ENCODE measurements around the gene MYO16.

Gene MYO16

DNA sequence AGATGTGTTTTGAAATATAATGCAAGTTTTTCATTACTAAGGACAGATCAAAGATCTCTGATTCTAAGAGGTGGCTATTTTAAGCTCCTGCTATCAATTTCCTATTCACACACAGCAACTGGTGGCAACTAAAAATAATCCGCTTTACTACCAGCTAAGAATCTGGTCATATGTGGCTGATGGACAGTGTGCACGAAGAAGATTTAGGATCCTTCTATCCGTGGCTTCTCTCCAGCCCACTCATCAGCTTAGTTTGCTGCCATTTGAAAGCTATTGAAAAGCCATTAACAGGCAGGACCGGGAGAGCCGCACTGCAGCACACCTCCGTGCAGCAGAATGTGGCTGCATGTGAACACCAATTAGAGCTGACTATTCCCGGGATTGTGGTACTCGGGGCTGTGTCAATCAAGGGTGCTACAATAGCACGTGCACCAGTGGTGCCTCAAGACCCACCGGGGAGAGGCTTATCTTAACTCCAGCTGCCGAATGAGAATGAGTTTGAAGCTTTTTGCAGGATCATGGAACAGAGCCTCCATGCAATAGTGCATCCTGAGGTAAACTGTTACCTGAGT, at the start of gene MYO16:
MYO16 (plus strand) TSS at position 431 of the 572 bp plus-strand sequence. CDS start 234 bp downstream, outside the sequence.
- DNase-seq: no peak

- no peak for DNase-seq
Observed at GRCh38 chr13:108586826-108587225, 42.6 kb upstream of the MYO16 start.

DNA sequence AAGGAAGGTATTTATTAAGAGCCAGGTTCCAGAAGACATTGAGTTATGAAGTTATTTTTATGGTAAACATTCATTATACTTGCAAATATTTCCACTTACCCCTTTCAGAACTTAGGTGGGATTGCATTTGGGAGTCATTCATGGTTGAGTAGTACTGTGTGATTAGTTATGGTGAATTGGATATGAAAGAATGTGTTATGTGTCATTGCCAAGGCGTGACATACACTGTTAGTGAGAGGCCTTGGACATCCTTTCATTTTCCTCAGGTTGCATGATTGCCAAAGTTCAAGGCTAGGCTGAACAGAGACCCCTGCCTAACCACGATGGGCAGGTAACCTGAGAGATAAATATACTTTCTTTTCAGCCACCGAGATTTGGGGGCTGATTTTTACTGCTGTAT, 40.9 kb upstream of the MYO16 start:
- no peak for DNase-seq

DNA sequence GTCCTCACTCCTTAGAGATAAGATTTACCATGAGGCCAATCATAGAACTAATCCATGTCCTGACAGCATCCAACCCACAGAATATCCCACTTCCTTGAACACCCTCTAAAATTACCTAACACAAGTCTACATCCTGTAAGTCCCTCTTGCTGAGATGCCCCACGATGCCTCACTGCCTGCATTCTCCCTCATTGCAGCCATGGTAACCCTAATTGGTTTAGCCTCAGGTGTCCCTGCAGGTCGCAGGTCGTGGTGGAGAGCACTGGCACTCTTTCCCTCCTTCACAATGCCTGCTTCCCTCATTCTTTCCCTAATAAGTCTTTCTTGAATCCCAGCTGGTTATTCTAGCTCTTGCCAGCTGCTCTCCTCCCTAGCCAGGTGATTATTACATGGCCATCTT, 35.3 kb upstream of the MYO16 start:
- no peak for DNase-seq

DNA sequence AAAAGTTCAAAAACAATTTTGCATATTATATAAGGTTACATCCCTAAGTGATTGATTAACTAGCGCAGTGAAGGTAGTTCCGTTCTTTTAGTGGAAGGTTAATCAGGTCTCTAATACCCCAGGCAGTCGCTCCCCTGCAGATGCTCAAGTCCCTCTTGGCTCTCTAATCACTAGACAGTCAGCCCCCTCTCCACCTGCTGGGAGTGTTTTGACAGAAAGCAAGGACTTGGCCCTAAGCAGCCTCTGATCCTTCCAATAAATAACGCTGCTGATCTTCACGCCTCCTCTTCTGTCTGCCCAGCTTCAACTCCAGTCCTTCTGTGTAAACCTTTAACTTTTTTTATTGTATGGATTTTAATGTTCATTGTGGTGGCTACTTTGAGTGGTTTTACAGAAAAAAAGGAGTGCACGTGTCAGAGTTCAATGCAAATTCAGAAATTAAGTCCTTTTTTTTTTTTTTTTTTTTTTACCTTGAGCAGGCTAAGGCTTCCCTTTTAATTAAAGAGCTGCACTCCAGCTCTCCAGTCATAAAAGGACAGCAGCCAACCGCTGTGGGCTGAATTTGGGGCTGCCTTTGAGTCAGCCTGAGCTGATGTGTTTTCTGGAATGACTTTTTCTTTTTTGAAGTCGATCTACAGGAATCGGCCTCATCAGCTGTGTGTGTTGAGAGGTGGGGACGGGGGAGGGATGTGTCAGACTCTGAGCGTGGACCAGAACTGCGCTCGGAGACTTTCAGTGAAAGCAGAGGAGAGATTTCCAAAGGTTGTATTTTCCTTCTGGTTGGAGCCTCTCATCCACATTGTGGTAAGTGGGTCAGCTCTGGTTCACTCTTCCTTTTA, 33.8 kb upstream of the MYO16 start:
- DNase-seq: no peak

DNA sequence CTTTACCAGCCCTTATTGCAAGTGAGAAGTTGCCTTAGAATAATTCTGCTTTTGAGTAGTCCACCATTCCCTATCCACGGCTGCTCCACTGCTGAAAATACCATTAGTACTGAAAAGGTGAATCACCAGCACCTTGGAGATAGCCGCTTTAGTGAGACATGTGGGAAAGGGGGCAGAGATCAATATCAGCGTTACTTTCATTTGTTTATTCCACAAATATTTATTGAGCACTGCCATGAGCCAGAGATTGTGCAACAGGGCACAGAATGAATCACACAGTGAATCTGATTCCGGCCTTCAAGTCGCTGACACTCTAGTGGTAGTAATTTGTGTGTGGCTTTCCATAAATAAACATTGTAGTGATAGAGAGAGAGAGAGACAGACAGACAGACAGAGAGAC, 31.5 kb upstream of the MYO16 start:
- no peak for DNase-seq

GRCh38 chr13:108606424-108606823, 23.0 kb upstream of the MYO16 start:
- DNase-seq: no peak

DNA sequence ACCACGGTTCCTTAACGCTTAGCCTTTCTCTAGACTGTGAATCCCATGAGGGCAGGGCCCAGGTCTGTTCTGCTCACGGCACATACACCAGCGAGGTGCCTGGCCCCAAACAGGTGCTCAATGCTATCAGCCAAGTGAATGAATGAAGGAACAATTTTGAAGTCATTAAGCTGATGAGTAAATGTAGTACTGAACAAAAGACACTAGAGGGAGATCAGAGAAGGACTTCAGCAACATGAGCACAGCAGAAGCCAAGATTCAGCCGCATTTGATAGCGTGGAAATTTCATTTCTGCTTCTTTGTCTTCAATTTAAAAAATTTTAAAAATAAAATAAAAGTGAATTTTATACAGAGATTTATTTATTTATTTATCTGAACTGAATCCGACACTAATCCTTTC, 20.1 kb upstream of the MYO16 start:
- no peak for DNase-seq

DNA sequence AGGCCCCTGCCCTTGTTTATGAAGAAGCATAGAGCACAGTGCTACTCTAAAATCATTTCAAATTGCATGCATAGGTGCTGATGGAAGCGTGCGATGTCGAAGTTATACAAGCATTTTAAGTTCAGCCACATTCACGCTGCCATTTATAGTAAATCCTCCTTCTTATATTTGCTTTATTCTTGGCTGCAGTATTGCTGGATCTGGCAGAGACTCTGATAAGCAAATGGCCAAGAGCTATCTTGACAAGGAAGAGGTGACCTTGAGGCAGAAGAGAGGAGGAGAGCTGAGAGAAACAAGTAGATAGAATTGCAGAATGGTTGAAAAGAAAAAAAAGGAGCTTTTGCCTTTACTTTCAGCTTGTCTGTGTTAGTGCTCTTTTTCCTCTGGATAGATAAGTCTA, 18.9 kb upstream of the MYO16 start:
- no peak for DNase-seq

GRCh38 chr13:108615241-108615640, 14.2 kb upstream of the MYO16 start:
- DNase-seq: no peak

DNA sequence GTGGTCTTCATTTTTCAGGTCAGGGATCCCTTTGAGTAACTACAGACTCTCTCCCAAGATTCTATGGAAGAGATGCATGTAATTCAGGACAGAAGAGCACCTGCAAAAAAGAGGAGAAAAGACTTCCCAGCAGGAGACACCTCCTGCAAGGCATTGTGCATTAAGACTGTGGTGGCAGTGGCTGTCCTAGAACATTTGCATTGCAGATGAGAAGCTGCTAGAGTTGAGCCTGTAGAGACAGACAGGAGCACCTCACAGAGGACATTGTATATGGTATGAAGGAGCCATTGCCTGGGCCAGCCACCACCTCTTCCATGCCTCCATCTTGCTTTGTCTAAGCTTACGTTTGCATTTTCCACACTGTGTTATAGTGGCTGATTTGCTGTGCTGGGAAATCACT, 11.2 kb upstream of the MYO16 start:
- no peak for DNase-seq

DNA sequence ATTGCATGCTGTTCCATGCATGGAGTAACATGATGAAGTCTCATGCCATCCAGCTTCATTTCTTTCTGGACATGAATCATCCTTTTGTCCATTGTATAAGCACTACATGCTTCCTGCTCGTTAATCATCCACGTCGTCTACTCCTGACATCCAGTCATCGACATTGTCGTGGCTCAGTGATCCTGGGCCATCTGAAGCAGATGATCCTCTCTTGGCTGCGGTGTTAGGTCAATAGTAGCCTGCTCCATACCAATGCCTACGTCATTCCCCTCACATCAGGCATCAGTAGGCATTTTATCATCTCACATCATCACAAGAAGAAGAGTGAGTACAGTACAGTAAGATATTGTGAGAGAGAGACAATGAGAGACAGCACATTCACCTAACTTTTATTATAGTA, 7.9 kb upstream of the MYO16 start:
- DNase-seq: no peak

DNA sequence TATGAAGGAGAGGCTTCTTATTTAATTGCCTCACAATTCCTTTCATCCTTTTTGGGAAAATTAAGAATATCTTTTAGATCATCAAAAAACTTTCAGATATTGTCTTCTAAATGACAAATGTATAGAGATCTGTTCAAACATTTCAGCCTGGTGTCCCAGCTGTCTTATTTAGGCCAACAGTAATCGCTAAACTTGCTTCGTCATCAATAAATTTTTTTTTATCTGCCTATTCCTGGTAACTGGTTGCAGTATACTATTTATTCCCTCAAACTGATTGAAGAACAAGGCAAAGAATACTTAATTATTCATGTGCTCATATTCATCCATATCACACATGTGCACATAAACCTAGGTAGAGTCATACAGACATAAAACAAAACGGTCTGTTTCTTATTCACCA, 5.3 kb upstream of the MYO16 start:
- DNase-seq: no peak

DNA sequence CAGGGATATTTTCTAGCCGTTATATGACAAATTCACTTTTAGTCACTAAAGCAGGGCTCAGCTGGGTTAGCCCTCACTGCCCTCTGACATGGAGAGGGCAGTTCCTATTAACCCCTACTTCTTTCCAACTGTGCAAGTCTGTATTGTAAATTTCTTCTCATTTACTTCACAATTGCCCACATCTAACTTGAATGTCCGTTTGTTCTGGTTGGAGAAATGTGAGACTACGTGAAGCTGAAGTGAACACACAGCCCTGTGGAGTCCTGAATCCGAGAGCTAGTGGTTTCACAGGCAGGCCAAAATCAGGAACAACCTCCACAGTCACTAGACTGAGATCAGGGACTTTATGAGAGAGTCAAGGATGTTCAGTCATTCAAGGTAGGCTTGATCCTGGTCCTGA, 4.4 kb upstream of the MYO16 start:
- DNase-seq: no peak

DNA sequence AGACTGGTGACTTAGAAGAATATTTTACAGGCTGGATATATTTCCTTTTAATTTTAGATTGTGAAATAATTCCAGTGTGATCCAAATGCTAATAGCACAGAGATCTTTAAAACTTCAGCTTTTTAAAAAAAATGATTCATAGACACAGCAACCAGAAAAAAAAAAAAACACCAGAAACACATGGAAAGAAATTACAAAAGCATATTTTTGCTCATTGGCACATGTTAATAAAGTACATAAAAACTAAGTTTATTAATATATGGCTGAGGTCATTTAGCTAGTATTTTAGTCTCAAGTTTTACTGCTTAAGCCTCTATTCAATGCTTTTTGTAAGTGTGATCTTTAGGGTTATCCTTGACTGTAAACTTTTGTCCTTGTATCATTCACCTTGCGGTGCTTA, 577 bp downstream of the MYO16 start:
- no peak for DNase-seq

DNA sequence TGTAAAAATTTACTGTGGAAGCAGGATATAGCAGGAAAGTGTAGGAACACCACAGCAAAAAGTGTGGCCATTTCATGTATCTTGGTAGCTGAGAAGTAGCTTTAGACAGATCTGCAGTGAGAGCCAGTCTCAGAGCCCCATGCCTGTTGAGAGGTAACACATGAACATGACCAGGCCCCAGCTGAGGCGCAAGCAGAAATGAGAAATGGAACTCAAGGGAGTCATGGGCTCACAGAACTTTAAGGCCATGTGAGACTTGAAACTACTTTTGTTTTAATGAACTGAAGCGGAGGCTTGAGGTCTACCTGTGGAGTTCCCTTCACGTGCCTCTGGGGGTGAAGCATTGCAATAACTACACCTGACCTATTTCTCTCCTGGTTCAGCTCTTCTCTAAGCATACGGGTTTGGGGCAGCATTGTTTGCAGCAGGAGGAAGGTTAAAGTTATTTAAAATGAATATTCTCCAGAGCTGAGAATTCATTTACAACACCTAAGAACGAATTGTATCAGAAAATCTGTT, 3.3 kb downstream of the MYO16 start:
- no peak for DNase-seq

DNA sequence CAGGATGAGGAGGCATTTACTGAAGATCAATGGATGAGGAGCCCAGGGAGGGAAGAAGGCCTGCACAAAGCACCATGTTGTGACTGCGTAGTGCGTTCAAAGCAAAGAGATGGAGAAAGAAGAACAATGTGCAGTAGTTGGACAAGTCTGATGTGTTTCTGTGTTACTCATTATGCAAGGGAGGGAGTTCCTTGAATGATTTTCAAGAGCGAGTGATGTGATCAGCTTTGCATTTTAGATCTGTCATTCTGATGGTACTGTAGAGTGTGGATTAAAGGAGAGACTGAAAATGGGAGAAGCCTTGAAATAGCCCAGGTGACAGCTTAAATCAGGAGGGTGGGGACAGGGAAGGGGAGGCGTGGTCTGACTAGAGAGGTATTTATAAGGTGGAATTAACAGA, 9.5 kb downstream of the MYO16 start:
- no peak for DNase-seq

- DNase-seq: no peak
Observed at GRCh38 chr13:108643646-108644353, 14.4 kb downstream of the MYO16 start.

- DNase-seq: no peak
Observed at GRCh38 chr13:108645376-108645775, 16.0 kb downstream of the MYO16 start.

GRCh38 chr13:108650271-108650670, 20.9 kb downstream of the MYO16 start:
- no peak for DNase-seq

DNA sequence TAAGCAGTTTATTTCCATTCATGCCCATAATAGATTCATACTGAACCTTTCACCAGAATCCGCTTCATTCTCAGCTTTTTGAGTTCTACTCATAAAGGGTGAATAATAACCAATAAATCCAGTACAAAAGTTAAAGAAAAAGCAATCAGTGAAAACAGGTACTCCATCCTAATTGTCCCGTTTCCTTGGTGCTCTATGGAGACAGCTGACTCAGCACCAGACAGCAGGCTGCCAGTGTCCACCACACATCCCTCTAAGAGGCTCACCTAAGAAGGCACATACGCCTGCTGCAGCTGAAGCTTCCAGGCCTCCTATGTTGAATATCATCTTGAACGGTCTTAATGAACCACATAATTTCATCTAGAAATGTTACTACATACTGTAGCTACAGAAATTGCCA, 27.3 kb downstream of the MYO16 start:
- DNase-seq: no peak

GRCh38 chr13:108657519-108657918, 28.1 kb downstream of the MYO16 start:
- no peak for DNase-seq

DNA sequence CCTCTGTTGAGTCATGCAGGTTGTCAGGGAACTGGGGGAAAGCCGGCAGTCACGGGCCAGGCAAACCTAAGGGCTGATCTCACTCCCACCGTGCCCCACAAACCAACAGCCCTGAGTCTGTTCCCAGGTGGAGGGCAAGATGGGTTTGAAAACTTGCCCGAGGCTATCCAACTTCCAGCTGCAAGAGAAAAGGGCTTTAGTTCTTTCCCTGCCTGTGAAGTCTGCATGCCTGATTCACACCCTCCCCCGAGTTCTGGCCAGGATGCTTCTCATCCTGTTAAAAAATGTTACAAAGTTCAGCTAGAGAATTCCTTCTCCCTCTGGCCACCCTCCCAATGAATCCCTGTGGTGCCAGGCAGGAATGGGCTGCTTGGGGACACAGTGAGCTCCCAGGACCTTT, 33.1 kb downstream of the MYO16 start:
- no peak for DNase-seq

- no peak for DNase-seq
Observed at GRCh38 chr13:108663710-108664109, 34.3 kb downstream of the MYO16 start.

All from NCI-H774 (cell line).